DND-41 (cell line): ENCODE measurements around the gene TMPRSS15.

Experiments
- ATAC-seq: fragments of 200-7000 bp; cut with Tn5 transposase; 3 replicates; pipeline ENCODE4 v1.9.1; 2021; ENCODE audit warnings: low read depth; ENCODE audit not compliant: insufficient read depth
- DNase-seq: peaks from one replicate; pipeline ENCODE4 v3.0.0-alpha.2; 2020
- H2AFZ ChIP-seq: 2 replicates; pipeline ENCODE4 v1.6.0; 2012; ENCODE audit warnings: low read depth, low read length
- H3K27ac ChIP-seq: 2 replicates; pipeline ENCODE4 v1.5.1; 2012; ENCODE audit warnings: low read length, inconsistent platforms
- H3K27me3 ChIP-seq: fragments of 200-600 bp; sonication (generic); 2 replicates; pipeline ENCODE4 v1.6.0; 2012; ENCODE audit warnings: low read length, mild to moderate bottlenecking, inconsistent platforms; ENCODE audit not compliant: insufficient read depth, poor library complexity
- H3K36me3 ChIP-seq: 2 replicates; pipeline ENCODE4 v1.5.1; 2012; ENCODE audit warnings: low read length, inconsistent platforms; ENCODE audit not compliant: insufficient read depth
- H3K4me1 ChIP-seq: 2 replicates; pipeline ENCODE4 v1.5.1; 2012; ENCODE audit warnings: mild to moderate bottlenecking, low read length; ENCODE audit not compliant: insufficient read depth
- H3K4me2 ChIP-seq: 2 replicates; pipeline ENCODE4 v1.6.0; 2012; ENCODE audit warnings: mild to moderate bottlenecking, moderate library complexity, low read length, inconsistent platforms; ENCODE audit not compliant: insufficient read depth
- H3K4me3 ChIP-seq, 2 experiments: fragments of 200-600 bp in 1 of 2; shearing (Covaris generic) in 1 of 2; 2 replicates each; pipeline ENCODE4 v1.5.1; 2012 to 2016; ENCODE audit warnings: inconsistent platforms in 2 of 2, low read length in 2 of 2, mild to moderate bottlenecking in 2 of 2, low read depth in 1 of 2, moderate library complexity in 1 of 2
- H3K79me2 ChIP-seq: 2 replicates; pipeline ENCODE4 v1.6.0; 2012; ENCODE audit warnings: low read length, inconsistent platforms; ENCODE audit not compliant: insufficient read depth
- H3K9ac ChIP-seq: 2 replicates; pipeline ENCODE4 v1.6.0; 2012; ENCODE audit warnings: low read depth, mild to moderate bottlenecking, inconsistent platforms, low read length, moderate library complexity
- H3K9me3 ChIP-seq: 2 replicates; pipeline ENCODE4 v1.5.1; 2012; ENCODE audit warnings: low read length, moderate library complexity, mild to moderate bottlenecking, inconsistent platforms; ENCODE audit not compliant: insufficient read depth, severe bottlenecking
- H4K20me1 ChIP-seq: 2 replicates; pipeline ENCODE4 v1.6.0; 2012; ENCODE audit warnings: low read length; ENCODE audit not compliant: insufficient read depth
- EZH2 ChIP-seq: IDR thresholded peaks from 3 replicates; pipeline ENCODE4 v1.6.1; 2012; ENCODE audit warnings: borderline replicate concordance, low read depth, mild to moderate bottlenecking, moderate library complexity, low read length, inconsistent platforms; ENCODE audit not compliant: severe bottlenecking
- TF ChIP-seq, protein P1 (sequence below): IDR thresholded peaks from 2 replicates; pipeline ENCODE4 v1.5.1; 2012; ENCODE audit warnings: borderline replicate concordance, low read length, moderate library complexity, mild to moderate bottlenecking; ENCODE audit not compliant: poor library complexity, severe bottlenecking; ENCODE audit errors: extremely low read depth

Gene TMPRSS15

DNA sequence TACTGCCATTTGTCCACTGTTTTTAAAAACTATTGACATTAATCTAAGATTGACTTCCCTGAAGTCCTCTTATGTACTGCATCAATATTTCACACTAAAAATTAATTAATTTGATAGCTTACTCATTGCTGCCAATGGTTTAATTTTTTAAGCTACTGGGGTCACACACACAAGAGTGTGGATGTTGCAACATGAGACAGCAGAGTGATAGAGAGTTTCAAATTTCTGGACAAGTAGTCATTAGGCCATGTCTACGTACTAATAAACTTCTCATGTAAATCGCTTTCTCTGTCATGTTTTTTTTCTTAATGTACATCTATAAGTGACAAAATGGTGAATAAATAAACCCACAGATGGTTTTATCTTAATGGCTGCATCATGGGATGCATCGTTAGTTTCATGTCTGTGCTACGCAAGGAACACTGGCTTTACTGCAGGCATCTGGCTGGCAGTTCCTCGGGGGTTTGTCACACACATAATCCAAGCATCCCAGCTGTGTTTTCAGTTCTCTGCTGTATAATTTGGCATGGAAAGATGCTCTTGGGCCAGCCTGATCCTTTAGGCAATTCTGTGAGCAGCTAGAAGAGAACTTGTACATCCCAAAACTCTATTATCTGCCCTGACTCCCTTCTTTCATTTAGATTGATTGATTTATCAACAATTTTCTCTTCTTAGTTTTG lies 175.4 kb downstream of the TMPRSS15 start:
- Histone ChIP-seq H3K36me3 (no peaks in the 10 kb centered on the region), H3K9ac (no peak overlapping the region), H3K4me1 (no peaks in the 10 kb centered on the region), H4K20me1 (no peaks in the 10 kb centered on the region), H3K4me3 (no peak overlapping the region), H3K27me3 (no peaks in the 10 kb centered on the region), H3K9me3 (no peaks in the 10 kb centered on the region), H3K79me2 (no peaks in the 10 kb centered on the region), H3K4me2 (no peak overlapping the region), H3K27ac (no peak overlapping the region), H2AFZ (no peak overlapping the region)
- DNase-seq (no peak), ATAC-seq (no peak)
- TF ChIP-seq, protein P1, sequence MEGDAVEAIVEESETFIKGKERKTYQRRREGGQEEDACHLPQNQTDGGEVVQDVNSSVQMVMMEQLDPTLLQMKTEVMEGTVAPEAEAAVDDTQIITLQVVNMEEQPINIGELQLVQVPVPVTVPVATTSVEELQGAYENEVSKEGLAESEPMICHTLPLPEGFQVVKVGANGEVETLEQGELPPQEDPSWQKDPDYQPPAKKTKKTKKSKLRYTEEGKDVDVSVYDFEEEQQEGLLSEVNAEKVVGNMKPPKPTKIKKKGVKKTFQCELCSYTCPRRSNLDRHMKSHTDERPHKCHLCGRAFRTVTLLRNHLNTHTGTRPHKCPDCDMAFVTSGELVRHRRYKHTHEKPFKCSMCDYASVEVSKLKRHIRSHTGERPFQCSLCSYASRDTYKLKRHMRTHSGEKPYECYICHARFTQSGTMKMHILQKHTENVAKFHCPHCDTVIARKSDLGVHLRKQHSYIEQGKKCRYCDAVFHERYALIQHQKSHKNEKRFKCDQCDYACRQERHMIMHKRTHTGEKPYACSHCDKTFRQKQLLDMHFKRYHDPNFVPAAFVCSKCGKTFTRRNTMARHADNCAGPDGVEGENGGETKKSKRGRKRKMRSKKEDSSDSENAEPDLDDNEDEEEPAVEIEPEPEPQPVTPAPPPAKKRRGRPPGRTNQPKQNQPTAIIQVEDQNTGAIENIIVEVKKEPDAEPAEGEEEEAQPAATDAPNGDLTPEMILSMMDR = no peak
- TF ChIP-seq EZH2 = no peak

DNA sequence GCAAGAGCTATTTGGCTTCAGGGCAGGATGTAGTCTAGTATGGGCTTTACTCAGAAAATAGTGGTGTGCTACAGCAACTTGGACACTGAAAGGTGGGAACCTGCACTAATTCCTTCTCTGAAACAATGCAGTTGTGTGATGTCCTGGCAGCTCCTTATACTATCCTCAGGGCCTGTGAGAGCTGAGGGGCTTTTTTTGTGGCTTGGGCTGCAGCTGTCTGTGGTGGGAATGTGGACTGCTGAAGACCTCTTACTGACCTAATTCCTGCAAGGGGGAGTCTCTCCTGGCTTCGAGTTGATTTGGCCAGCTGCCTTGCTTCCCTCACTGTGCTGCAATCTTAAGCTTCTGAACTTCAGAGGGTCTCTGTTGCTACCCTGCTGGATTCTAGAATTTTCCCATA lies 181.2 kb downstream of the TMPRSS15 start:
- ATAC-seq (no peak), DNase-seq (no peak)
- Histone ChIP-seq H3K36me3 (no peaks in the 10 kb centered on the region), H2AFZ (no peak overlapping the region), H3K9ac (no peak overlapping the region), H3K4me2 (no peak overlapping the region), H3K4me1 (no peaks in the 10 kb centered on the region), H3K27me3 (no peaks in the 10 kb centered on the region), H3K4me3 (no peak overlapping the region), H4K20me1 (no peaks in the 10 kb centered on the region), H3K79me2 (no peaks in the 10 kb centered on the region), H3K9me3 (no peaks in the 10 kb centered on the region), H3K27ac (no peak overlapping the region)
- TF ChIP-seq, protein P1 = no peak
- no peak for TF ChIP-seq EZH2

DNA sequence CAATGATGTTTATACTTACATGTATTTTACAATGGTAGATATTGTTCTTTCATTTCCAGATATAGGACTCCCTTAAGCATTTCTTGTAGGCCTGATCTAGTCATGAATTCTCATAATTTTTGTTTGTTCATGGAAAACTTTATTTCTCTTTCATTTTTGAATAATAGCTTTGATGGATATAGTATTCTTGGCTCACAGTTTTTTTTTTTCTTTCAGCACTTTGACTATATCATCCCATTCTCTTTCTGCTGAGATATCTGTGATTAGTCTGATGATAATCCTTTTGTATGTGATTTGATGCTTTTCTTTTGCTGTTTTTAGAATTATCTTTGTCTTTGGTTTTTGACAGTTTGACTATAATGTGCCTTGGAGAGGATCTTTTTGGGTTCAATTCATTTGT lies 183.1 kb downstream of the TMPRSS15 start:
- Histone ChIP-seq H3K79me2 (no peaks in the 10 kb centered on the region), H3K27me3 (no peaks in the 10 kb centered on the region), H3K4me1 (no peaks in the 10 kb centered on the region), H3K36me3 (no peaks in the 10 kb centered on the region), H3K4me3 (no peak overlapping the region), H3K9me3 (no peaks in the 10 kb centered on the region), H3K27ac (no peak overlapping the region), H3K9ac (no peak overlapping the region), H4K20me1 (no peaks in the 10 kb centered on the region), H3K4me2 (no peak overlapping the region), H2AFZ (no peak overlapping the region)
- TF ChIP-seq, protein P1 = no peak
- TF ChIP-seq EZH2 = no peak
- DNase-seq (no peak), ATAC-seq (no peak)
